ENCODE data around the gene SF1. TPM values are rescaled to one million over a fixed set of nuclear protein-coding genes. Genes with fewer than 3 reads are reported as not detected.
A peak's percentile ranks its signal among the peaks of the same experiment; 100 is the strongest.

SF1 gene
- total and polyA plus RNA-seq, 2 of the 8 experiments (the other 6 are each of a cell fraction or from before 2014, with no cell fraction given), result 72.7 to 353 TPM

- peak within 1 kb of the TSS; percentile 65 for H3K18ac ChIP-seq (ENCODE audit: extremely low read depth, low read length)
- no peak within 1 kb of the TSS for H2BK120ac ChIP-seq (replicated peaks; ENCODE audit: low read depth, low read length)
- ChIA-PET CTCF (ENCODE audit: partially characterized antibody) (interaction anchor here (0.8 to 23.7 kb wide), 15 partner anchors 8 to 111 kb away, joined by 3 to 376 read pairs (median 5); partner anchors contain the start of gene PYGM), POLR2A (ENCODE audit: partially characterized antibody) (interaction anchor here (0.8 to 42.9 kb wide), 8 partner anchors 8 to 372 kb away, joined by 3 to 1087 read pairs (median 4); partner anchors contain the start of genes PYGM and SF1)
- peak within 1 kb of the TSS; percentile 61; the same call in 1 of the 2 replicates for H2BK20ac ChIP-seq (ENCODE audit: low read length)
- no peaks in the 10 kb centered on the region for H3K9me3 ChIP-seq (ENCODE audit: insufficient read depth in 2 of 2, low read depth in 1 of 2, low read length in 1 of 2)
- H4K8ac ChIP-seq (ENCODE audit: extremely low read depth, insufficient read depth, low read length), result 0 out of 2 replicates have a peak within 1 kb of the TSS, but pooled peaks have one; percentile 26
- peak within 1 kb of the TSS; percentile 87 to 89 for H3K4me2 ChIP-seq (ENCODE audit: insufficient read depth in 1 of 2, low read depth in 2 of 2, low read length in 2 of 2)
- no peaks in the 10 kb centered on the region for H3K79me2 ChIP-seq (ENCODE audit: control insufficient read depth in 1 of 2, insufficient read depth in 2 of 2, low read length in 2 of 2)
- no peaks in the 10 kb centered on the region for H3K36me3 ChIP-seq (ENCODE audit: control insufficient read depth in 2 of 4, insufficient read depth in 4 of 4, low read length in 3 of 4)
- peak within 1 kb of the TSS; percentile 20; the same call in 1 of the 2 replicates for H2BK15ac ChIP-seq (ENCODE audit: low read length)
- H3K4ac ChIP-seq (replicated peaks; ENCODE audit: insufficient read length, low read depth, low read length), result peak within 1 kb of the TSS; percentile 19
- no peaks in the 10 kb centered on the region for H3K79me1 ChIP-seq (ENCODE audit: low read depth, low read length)
- H3K23ac ChIP-seq (ENCODE audit: insufficient read length), result no peak within 1 kb of the TSS
- H3K4me1 ChIP-seq (replicated peaks in 1 of 4; ENCODE audit: control insufficient read depth in 3 of 4, insufficient read depth in 4 of 4, low read length in 3 of 4), result peaks cover 4 to 33% (median 29%) of the 10 kb centered on the region in 4 experiments
- H2AK5ac ChIP-seq (ENCODE audit: low read depth, low read length), result no peak within 1 kb of the TSS
- H3K9ac ChIP-seq (replicated peaks in 1 of 4; ENCODE audit: extremely low read depth in 1 of 4, low read depth in 3 of 4, low read length in 3 of 4), result peak within 1 kb of the TSS in 1 of 4 experiments; percentile 6; a peak in 1 of 7 replicates
- H2AFZ ChIP-seq (ENCODE audit: low read length), result no peak within 1 kb of the TSS
- H3K23me2 ChIP-seq (ENCODE audit: low read depth, low read length), result peaks cover 35% of the 10 kb centered on the region
- H3K4me3 ChIP-seq (ENCODE audit: extremely low read depth in 1 of 4, insufficient read depth in 2 of 4, low read depth in 3 of 4, low read length in 4 of 4), result peak within 1 kb of the TSS; percentile 48 to 67 (median 57)
- peak within 1 kb of the TSS; percentile 98; the same call in 1 of the 2 replicates for H2BK12ac ChIP-seq (ENCODE audit: low read depth, low read length)
- H3K56ac ChIP-seq (replicated peaks; ENCODE audit: insufficient read length, low read depth, low read length), result peak within 1 kb of the TSS; percentile 81
- no peak within 1 kb of the TSS for H3K27ac ChIP-seq (ENCODE audit: low read depth, low read length)
- peak within 1 kb of the TSS; percentile 30 for H4K5ac ChIP-seq (ENCODE audit: insufficient read length, low read depth, low read length)
- FAIRE-seq, result no peak
- H3K27me3 ChIP-seq (replicated peaks in 1 of 4; ENCODE audit: control insufficient read depth in 3 of 4, extremely low read depth in 1 of 4, insufficient read depth in 3 of 4, low read length in 3 of 4), result peaks cover 0 to 32% (median 19%) of the 10 kb centered on the region in 4 experiments; a peak in 5 of 7 replicates
- no peaks in the 10 kb centered on the region for H4K20me1 ChIP-seq (replicated peaks in 1 of 2; ENCODE audit: control insufficient read depth in 1 of 2, insufficient read depth in 2 of 2, low read length in 2 of 2)
- H3K14ac ChIP-seq (ENCODE audit: insufficient read length), result no peak within 1 kb of the TSS
- peak in 1 of 2 experiments; percentile 95 for DNase-seq (ENCODE audit: low read depth in 1 of 2, low spot score in 2 of 2)
- H2BK5ac ChIP-seq (ENCODE audit: low read depth, low read length), result peak within 1 kb of the TSS; percentile 66; the same call in 1 of the 2 replicates
- 8% methylated on average over 57 of the region's 57 CpGs; no CpG with 5 or more reads in 1 of the 2 experiments for WGBS, 2 experiments (ENCODE audit: extremely low coverage in 1 of 2, insufficient coverage in 1 of 2, insufficient read length in 1 of 2, insufficient replicate concordance in 2 of 2, low coverage in 1 of 2, low lambda C conversion rate in 2 of 2, missing lambda C conversion rate in 1 of 2)
- H4K91ac ChIP-seq (replicated peaks; ENCODE audit: insufficient read length, low read length), result peak within 1 kb of the TSS; percentile 78
- TF ChIP-seq CTBP2 (IDR thresholded peaks at IDR 0.05; ENCODE audit: borderline replicate concordance, insufficient read depth, insufficient read length, low read length), result no peak
- TF ChIP-seq RFX5 (IDR thresholded peaks at IDR 0.05; ENCODE audit: borderline replicate concordance, low read depth, low read length), result no peak
- no peak for TF ChIP-seq CHD2 (IDR thresholded peaks at IDR 0.05; ENCODE audit: low read length)
- TF ChIP-seq MAX (IDR thresholded peaks at IDR 0.05), result peak; percentile 5; the same call in 1 of the 2 replicates
- no peak for TF ChIP-seq TBP (IDR thresholded peaks at IDR 0.05; ENCODE audit: low read depth, low read length)
- peak; percentile 49 to 76; a peak in 3 of 4 replicates for TF ChIP-seq RAD21 (IDR thresholded peaks at IDR 0.05 in 1 of 2, conservative IDR thresholded peaks at IDR 0.05 in 1 of 2; ENCODE audit: low read depth in 2 of 2, low read length in 2 of 2)
- no peak for TF ChIP-seq HDAC2 (IDR thresholded peaks at IDR 0.05; ENCODE audit: borderline replicate concordance in 1 of 2, low read depth in 2 of 2, low read length in 2 of 2)
- TF ChIP-seq TCF12 (IDR thresholded peaks at IDR 0.05; ENCODE audit: low read depth, low read length), result no peak
- TF ChIP-seq CEBPB (IDR thresholded peaks at IDR 0.05; ENCODE audit: low read depth, low read length), result no peak
These were observed 34.5 kb downstream of the SF1 start, which contains the start of gene RASGRP2 for GRCh38 chr11:64743591-64744543. RASGRP2 (minus strand) TSS chr11:64744142; CDS start chr11:64742866, 1,276 bp downstream.

Data from H1 (cell line).